Right lobe of liver (tissue), 6 donors: Measurements from ENCODE around the gene FYB1. TPM values are rescaled to one million over a fixed set of nuclear protein-coding genes. Genes with fewer than 3 reads are reported as not detected.
A peak's percentile ranks its signal among the peaks of the same experiment; 100 is the strongest.

ENCODE experiments used
- ATAC-seq, 4 donors: fragments of 200-7000 bp; cut with Tn5 transposase; one replicate each; pipeline ENCODE4 v1.9.1; 2020; ENCODE audit warnings: mild to moderate bottlenecking in 4 of 4, moderate library complexity in 4 of 4
- DNase-seq, 3 donors: peaks; one replicate each; pipeline ENCODE4 v3.0.0-alpha.2; 2020
- H3K27ac ChIP-seq, 3 donors: fragments of 200-600 bp; one replicate each; pipeline ENCODE4 v1.8.0; 2022
- H3K27me3 ChIP-seq, 2 donors: fragments of 200-600 bp; one replicate each; pipeline ENCODE4 v1.8.0; 2022
- H3K36me3 ChIP-seq, 4 donors: fragments of 200-600 bp; sonication (generic) in 1 of 4; one replicate each; pipeline versions ENCODE4 v1.5.1 to v1.8.0; 2017 to 2022; ENCODE audit warnings: control low read depth in 1 of 4
- H3K4me1 ChIP-seq, 4 donors: fragments of 200-600 bp; sonication (generic) in 1 of 4; one replicate each; pipeline versions ENCODE4 v1.5.1 to v1.8.0; 2017 to 2022; ENCODE audit warnings: control low read depth in 1 of 4
- H3K4me3 ChIP-seq, 3 donors: fragments of 200-600 bp; one replicate each; pipeline ENCODE4 v1.8.0; 2022
- H3K9me3 ChIP-seq, 4 donors: fragments of 200-600 bp; sonication (generic) in 1 of 4; one replicate each; pipeline versions ENCODE4 v1.5.1 to v1.8.0; 2017 to 2022; ENCODE audit warnings: control low read depth in 1 of 4
- CTCF ChIP-seq, 4 donors: fragments of 200-600 bp in 3 of 4; fragments of 450-650 bp in 1 of 4; IDR thresholded peaks; one replicate each; pipeline versions ENCODE4 v1.5.1 to v1.8.0; 2016 to 2022; ENCODE audit warnings: antibody characterized with exemption in 4 of 4, mild to moderate bottlenecking in 2 of 4
- POLR2A ChIP-seq: fragments of 450-650 bp; IDR thresholded peaks from one replicate; pipeline ENCODE4 v1.6.1; 2017; ENCODE audit warnings: antibody characterized with exemption, mild to moderate bottlenecking
- WGBS: methylation state at CpG from one replicate; pipeline ENCODE4 v1.1.6; 2018; ENCODE audit warnings: low coverage, low lambda C conversion rate; ENCODE audit not compliant: insufficient coverage; ENCODE audit errors: missing lambda C conversion rate; 5-methylcytosine and 5-hydroxymethylcytosine counted together
- intact Hi-C, 2 donors: fragments of 100-400 bp; cut with DNase I; formaldehyde crosslinking; loops; one replicate each; pipeline versions ENCODE4 v1.11.2 to v1.14.1; 2022
- total RNA-seq, 6 experiments: library from RNA; depleted of rRNA in 2 of 6; stranded (reverse); fragments of >200 nt in 2 of 6; fragmentation: NEBNext Ultra II Directional in 3 of 6; extraction: Animal tissue kit (Norgen Biotek cat#: 25700) in 3 of 6; gene quantifications; one replicate each; pipeline versions ENCODE4 v1.1.0 to v1.2.4, GENCODE V29; 2016 to 2023
- donor health status: DM: no; HTN: yes; CAD: no.
- donor health status: DM: no; HTN: no; CAD: no.
- donor health status: DM: no; HTN: no; CAD: no.
- donor health status: DM: no; HTN: yes; CAD: no.
- donor health status: DM: no; HTN: yes; CAD: no.

Gene FYB1
- total RNA-seq, 6 experiments from 2014 or later, result 3.7 to 15.3 (median 9.1) TPM

DNA sequence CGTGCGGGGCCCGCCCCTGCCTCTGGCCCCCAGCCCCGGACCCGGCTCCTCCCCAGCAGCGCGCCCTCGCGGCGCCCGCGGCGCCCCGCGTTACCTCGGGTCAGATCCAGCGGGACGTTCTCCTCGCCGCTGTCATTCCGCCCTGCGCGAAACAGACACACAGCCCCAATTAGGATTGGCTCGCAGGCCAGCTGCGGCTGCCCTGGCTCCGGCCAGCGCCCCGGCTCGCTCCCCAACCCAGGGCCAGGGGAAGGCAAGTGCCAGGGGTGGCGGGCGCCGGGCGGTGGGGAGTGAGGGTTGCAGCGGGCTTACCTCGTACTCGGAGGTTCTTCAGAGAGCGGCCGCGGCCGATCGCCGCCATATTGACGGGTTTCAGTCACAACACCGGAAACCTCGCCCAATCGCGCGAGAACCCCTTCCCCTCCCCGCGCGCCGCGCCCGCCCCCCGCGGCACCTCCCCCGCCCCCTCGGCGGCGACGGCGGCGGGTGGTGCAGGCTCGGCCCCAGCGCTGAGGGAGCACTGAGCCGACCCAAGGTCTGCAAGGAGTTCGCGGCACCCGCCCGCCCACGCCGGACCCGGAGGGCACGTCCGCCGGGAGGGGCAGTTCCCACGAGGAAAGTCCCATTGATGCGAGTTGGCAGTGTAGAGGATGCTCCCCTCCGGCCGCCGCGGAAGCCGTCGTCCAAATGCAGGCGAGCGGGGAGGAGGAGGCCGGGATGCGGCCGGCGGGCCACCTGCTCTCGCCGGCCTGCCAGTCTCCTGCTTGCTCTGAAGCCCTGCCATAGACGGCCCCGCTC lies 145.1 kb downstream of the FYB1 start, which contains the start of gene RICTOR:
Gene RICTOR, minus strand, starts transcription at position 383 of the 798 bp plus-strand sequence. Its CDS starts 22 bp downstream, at position 361.
- H3K4me3 ChIP-seq, result peak within 1 kb of the TSS; percentile 72 to 83 (median 75)
- under 1% methylated on average over 22 of the region's 94 CpGs for WGBS
- H3K27ac ChIP-seq, result peak within 1 kb of the TSS; percentile 97 to 99 (median 98)
- TF ChIP-seq CTCF (IDR thresholded peaks at IDR 0.05), result no peak
- peak; percentile 56 for TF ChIP-seq POLR2A
- ATAC-seq (peak; percentile 83 to 92 (median 89)), DNase-seq (peak; percentile 91 to 94 (median 92))
- H3K9me3 ChIP-seq, result no peaks in the 10 kb centered on the region
- H3K36me3 ChIP-seq, result no peaks in the 10 kb centered on the region
- intact Hi-C loops, result loop anchor here in 1 of 2 donors (10.0 kb wide), 1 partner anchor 79 kb away; no protein-coding TSS in a partner anchor
- H3K4me1 ChIP-seq, result peaks cover 0 to 22% (median 0%) of the 10 kb centered on the region in 4 donors
- no peaks in the 10 kb centered on the region for H3K27me3 ChIP-seq

DNA sequence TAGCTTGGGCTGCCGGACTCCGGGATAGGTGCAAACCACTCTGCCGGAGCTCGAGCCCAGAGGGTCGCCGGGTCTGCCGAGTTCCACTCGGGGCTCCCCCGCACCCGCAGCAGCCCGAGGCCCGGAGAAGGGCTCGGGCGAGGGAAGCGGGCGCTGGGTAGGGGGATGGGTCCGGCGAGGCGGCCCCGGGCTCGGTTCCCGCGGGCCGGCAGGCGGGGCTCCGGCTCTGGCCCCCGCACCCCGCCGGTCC lies 145.7 kb downstream of the FYB1 start:
- Histone ChIP-seq H3K27me3 (no peaks in the 10 kb centered on the region), H3K4me1 (peaks cover 0 to 22% (median 0%) of the 10 kb centered on the region in 4 donors), H3K36me3 (no peaks in the 10 kb centered on the region), H3K9me3 (no peaks in the 10 kb centered on the region), H3K4me3 (peak overlapping the region; percentile 72 to 83 (median 75)), H3K27ac (peak overlapping the region; percentile 97 to 99 (median 98))
- TF ChIP-seq POLR2A (no peak), CTCF (IDR thresholded peaks at IDR 0.05) (no peak)
- WGBS, result 0% methylated on average over 5 of the region's 29 CpGs
- intact Hi-C loops, result loop anchor here in 1 of 2 donors (10.0 kb wide), 1 partner anchor 79 kb away; no protein-coding TSS in a partner anchor
- DNase-seq (peak in 2 of 3 donors; percentile 54 to 75), ATAC-seq (peak; percentile 40 to 75 (median 62))

DNA sequence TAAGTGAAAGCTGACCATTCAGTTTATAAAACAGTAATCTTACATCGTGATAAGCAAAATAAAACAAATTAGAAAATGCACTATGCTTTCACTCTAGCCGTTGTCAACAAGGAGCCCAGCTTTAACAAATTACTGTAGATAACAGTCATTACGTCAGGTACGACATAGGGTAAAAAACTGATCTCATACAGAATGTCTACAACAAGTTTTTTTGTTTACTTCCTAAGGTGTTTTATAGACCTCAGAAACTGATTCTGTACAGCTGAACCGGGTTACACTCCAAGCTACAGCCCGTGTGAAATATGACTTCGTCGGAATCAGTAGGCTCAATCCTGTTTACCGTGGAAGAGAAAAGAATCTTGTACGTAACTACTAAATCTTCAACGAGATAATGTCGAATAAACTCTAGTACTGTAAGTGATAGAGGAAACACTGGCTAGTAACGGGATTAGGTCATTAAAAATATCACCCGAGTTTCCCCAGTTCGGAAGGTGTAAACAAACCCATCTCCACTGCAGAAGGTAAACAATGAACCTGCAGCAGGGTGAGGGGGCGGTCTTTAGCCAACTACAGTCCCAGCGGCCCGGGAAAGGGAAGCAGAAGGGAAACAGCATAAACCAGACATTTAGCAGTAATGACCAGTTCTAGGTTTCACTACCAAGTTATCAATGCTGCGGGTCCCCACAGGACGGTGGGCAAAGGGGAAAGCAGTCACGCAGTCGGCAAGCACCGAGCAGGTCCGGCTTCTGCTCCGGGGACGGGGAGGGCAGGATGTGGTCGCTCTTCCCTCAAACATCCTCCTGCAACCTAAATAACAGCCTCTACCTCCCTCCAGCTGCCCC lies 146.2 kb downstream of the FYB1 start:
- no peaks in the 10 kb centered on the region for H3K27me3 ChIP-seq
- intact Hi-C loops, result loop anchor here in 1 of 2 donors (10.0 kb wide), 1 partner anchor 78 kb away; no protein-coding TSS in a partner anchor
- peaks cover 0 to 22% (median 0%) of the 10 kb centered on the region in 4 donors for H3K4me1 ChIP-seq
- no peaks in the 10 kb centered on the region for H3K9me3 ChIP-seq
- DNase-seq, result peak; percentile 70 to 77 (median 71)
- TF ChIP-seq POLR2A (no peak), CTCF (IDR thresholded peaks at IDR 0.05) (no peak)
- 1% methylated on average over 16 of the region's 27 CpGs for WGBS
- H3K4me3 ChIP-seq, result peak overlapping the region; percentile 72 to 83 (median 75)
- H3K27ac ChIP-seq, result peak overlapping the region; percentile 97 to 99 (median 98)
- no peaks in the 10 kb centered on the region for H3K36me3 ChIP-seq
- ATAC-seq, result peak; percentile 64 to 70 (median 68)

DNA sequence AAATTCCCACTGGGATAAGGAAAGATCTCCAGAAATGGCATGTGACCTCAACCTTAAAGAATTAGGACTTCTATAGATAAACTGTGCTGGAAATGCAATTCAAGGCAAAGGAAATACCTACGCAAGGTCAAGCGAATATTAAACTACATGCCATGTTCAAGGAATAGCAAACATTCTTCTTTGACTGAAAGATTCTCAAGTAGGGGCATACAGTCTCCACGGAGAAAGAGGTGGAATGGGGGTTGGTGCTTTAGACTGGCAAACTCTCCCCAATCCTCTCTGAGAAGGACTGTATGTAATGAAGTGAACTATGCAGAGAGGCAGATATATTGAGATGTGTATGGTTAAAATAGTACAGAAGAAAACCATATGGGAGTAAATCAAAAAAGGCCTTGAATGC lies 151.3 kb downstream of the FYB1 start:
- Histone ChIP-seq H3K27ac (no peak overlapping the region), H3K36me3 (no peaks in the 10 kb centered on the region), H3K9me3 (no peaks in the 10 kb centered on the region), H3K4me1 (peaks cover 0 to 18% (median 0%) of the 10 kb centered on the region in 4 donors), H3K27me3 (no peaks in the 10 kb centered on the region), H3K4me3 (no peak overlapping the region)
- ATAC-seq (no peak), DNase-seq (no peak)
- no peak for TF ChIP-seq POLR2A
- no peak for TF ChIP-seq CTCF (IDR thresholded peaks at IDR 0.05)
- WGBS, result 87% methylated on average over 3 of the region's 3 CpGs
- intact Hi-C loops, result no loop called here
